Muscle layer of colon (tissue), 2 donors: ENCODE measurements around the gene LRRC37A3.
"Not testable (repeated sequence)": the region's sequence is repeated elsewhere in the genome, so short reads cannot be mapped to it uniquely, and the experiment has no call there.

Source experiments
- H3K27ac ChIP-seq: one replicate; pipeline ENCODE4 v1.7.0; 2013; ENCODE audit warnings: low read depth, mild to moderate bottlenecking, low read length, moderate library complexity
- H3K27me3 ChIP-seq, 2 donors: one replicate each; pipeline ENCODE4 v1.7.0; 2013; ENCODE audit warnings: low read length in 2 of 2, mild to moderate bottlenecking in 2 of 2; ENCODE audit not compliant: insufficient read depth in 2 of 2, control insufficient read depth in 1 of 2
- H3K36me3 ChIP-seq: one replicate; pipeline ENCODE4 v1.7.0; 2013; ENCODE audit warnings: mild to moderate bottlenecking, low read length; ENCODE audit not compliant: insufficient read depth
- H3K4me1 ChIP-seq: one replicate; pipeline ENCODE4 v1.7.0; 2013; ENCODE audit warnings: mild to moderate bottlenecking, low read length; ENCODE audit not compliant: insufficient read depth
- H3K4me3 ChIP-seq, 2 donors: one replicate each; pipeline ENCODE4 v1.7.0; 2013; ENCODE audit warnings: low read length in 2 of 2, low read depth in 1 of 2, mild to moderate bottlenecking in 1 of 2, moderate library complexity in 1 of 2
- H3K9ac ChIP-seq: one replicate; pipeline ENCODE4 v1.7.0; 2013; ENCODE audit warnings: low read length
- H3K9me3 ChIP-seq: one replicate; pipeline ENCODE4 v1.7.0; 2013; ENCODE audit warnings: mild to moderate bottlenecking, low read length
- donor health status: abdominal sarcoma.
- donor health status: Adenocarcinoma of cecum.

LRRC37A3 gene

GRCh38 chr17:64940055-64940454, 20.8 kb upstream of the LRRC37A3 start:
- H3K27me3 ChIP-seq: no peaks in the 10 kb centered on the region
- H3K4me3 ChIP-seq: no peak overlapping the region
- no peaks in the 10 kb centered on the region for H3K36me3 ChIP-seq
- H3K4me1 ChIP-seq: no peaks in the 10 kb centered on the region
- H3K27ac ChIP-seq: no peak overlapping the region
- H3K9ac ChIP-seq: no peak overlapping the region
- no peaks in the 10 kb centered on the region for H3K9me3 ChIP-seq

DNA sequence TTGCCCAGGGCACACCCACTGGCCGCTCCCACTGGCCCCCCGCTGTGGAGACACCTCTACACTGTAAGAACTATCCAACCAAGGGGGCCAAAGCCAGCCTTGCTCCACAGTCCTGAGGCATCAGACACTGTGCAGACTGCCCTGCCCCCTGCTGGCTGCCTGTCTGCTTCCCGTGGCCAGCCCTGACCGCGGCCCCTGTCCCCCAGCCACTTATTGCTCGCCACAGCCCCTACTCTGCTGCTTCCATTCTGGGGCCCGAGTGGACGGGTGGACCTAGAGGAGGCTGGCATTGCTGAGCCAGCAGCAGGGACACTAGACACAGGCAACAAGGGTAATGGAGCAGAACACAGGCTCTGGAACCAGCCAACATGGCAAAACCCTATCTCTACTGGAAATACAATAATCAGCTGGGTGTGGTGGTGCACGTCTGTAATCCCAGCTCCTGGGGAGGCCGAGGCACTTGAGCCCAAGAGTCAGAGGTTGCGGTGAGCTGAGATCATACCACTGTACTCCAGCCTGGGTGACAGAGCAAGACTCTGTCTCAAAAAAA, 19.7 kb upstream of the LRRC37A3 start:
- H3K27ac ChIP-seq: no peak overlapping the region

DNA sequence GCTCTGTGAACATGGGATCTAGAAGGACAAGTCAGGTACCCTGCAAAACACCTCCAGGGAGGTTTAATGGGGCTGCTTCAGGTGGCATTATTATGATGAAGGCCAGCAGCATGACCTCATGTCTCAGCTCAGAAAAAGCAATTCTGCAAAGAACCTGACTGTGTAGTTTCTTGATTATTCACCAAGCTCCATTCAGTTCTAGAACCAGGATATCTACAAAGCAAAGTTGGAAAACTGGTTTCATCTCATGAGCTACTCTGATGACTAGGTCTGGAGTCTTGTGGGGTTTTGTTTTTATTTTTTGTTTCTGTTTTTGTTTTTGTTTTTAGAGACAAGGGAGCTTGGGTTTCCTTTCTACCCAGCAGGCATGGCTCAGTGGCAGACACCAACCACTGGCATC, 19.0 kb upstream of the LRRC37A3 start:
- H3K36me3 ChIP-seq: no peaks in the 10 kb centered on the region
- H3K9me3 ChIP-seq: no peaks in the 10 kb centered on the region
- no peak overlapping the region for H3K27ac ChIP-seq
- no peak overlapping the region for H3K4me3 ChIP-seq
- H3K4me1 ChIP-seq: no peaks in the 10 kb centered on the region
- no peak overlapping the region for H3K9ac ChIP-seq
- H3K27me3 ChIP-seq: no peaks in the 10 kb centered on the region

More for the DNA sequence above, 19.7 kb upstream of the LRRC37A3 start:
- H3K9ac ChIP-seq: no peak overlapping the region
- no peaks in the 10 kb centered on the region for H3K27me3 ChIP-seq
- H3K9me3 ChIP-seq: no peaks in the 10 kb centered on the region
- no peaks in the 10 kb centered on the region for H3K36me3 ChIP-seq
- H3K4me1 ChIP-seq: no peaks in the 10 kb centered on the region
- H3K4me3 ChIP-seq: no peak overlapping the region

DNA sequence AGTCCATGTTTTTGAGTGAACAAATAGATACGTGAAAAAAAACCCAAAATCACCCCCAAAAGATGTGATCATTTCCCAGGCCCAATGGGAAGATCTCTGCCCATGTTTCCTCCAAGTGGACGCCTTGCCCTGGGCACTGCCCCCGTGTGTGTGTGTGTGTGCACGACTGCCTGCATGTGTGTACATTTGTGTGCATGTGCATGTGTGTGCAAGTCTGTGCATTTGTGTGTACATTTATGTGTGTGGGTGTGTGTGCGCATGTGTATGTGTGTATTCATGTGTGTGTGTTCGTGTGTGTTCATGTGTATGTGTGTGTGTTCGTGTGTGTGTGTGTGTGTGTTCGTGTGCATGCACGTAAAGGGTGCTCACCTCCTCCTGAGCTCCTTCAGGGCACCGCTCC, 16.8 kb upstream of the LRRC37A3 start:
- H3K36me3 ChIP-seq: no peaks in the 10 kb centered on the region
- no peak overlapping the region for H3K4me3 ChIP-seq
- no peak overlapping the region for H3K9ac ChIP-seq
- no peaks in the 10 kb centered on the region for H3K9me3 ChIP-seq
- no peak overlapping the region for H3K27ac ChIP-seq
- H3K27me3 ChIP-seq: no peaks in the 10 kb centered on the region
- H3K4me1 ChIP-seq: no peaks in the 10 kb centered on the region

- not testable (repeated sequence) for H3K4me1 ChIP-seq, H3K9ac ChIP-seq, H3K4me3 ChIP-seq, H3K9me3 ChIP-seq, H3K27me3 ChIP-seq, H3K27ac ChIP-seq, H3K36me3 ChIP-seq
These were observed 15.1 kb upstream of the LRRC37A3 start for GRCh38 chr17:64934284-64934778.

- not testable (repeated sequence) for H3K9me3 ChIP-seq, H3K4me3 ChIP-seq, H3K9ac ChIP-seq, H3K27me3 ChIP-seq, H3K36me3 ChIP-seq, H3K4me1 ChIP-seq, H3K27ac ChIP-seq
These were observed 13.6 kb upstream of the LRRC37A3 start for GRCh38 chr17:64932850-64933249.

DNA sequence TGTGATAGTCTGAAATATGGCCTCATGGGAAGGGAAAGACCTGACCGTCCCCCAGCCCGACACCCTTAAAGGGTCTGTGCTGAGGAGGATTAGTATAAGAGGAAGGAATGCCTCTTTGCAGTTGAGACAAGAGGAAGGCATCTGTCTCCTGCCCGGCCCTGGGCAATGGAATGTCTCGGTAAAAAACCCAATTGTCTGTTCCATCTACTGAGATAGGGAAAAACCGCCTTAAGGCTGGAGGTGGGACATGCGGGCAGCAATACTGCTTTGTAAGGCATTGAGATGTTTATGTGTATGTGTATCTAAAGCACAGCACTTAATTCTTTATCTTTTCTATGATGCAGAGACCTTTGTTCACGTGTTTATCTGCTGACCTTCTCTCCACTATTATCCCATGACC, 11.1 kb upstream of the LRRC37A3 start:
- not testable (repeated sequence) for H3K9me3 ChIP-seq, H3K27ac ChIP-seq, H3K27me3 ChIP-seq, H3K36me3 ChIP-seq, H3K9ac ChIP-seq, H3K4me3 ChIP-seq, H3K4me1 ChIP-seq

GRCh38 chr17:64929419-64930209, 10.3 kb upstream of the LRRC37A3 start:
- H3K4me1 ChIP-seq, H3K9ac ChIP-seq, H3K36me3 ChIP-seq, H3K27me3 ChIP-seq, H3K9me3 ChIP-seq, H3K4me3 ChIP-seq, H3K27ac ChIP-seq: not testable (repeated sequence)

- H3K4me3 ChIP-seq, H3K36me3 ChIP-seq, H3K27me3 ChIP-seq, H3K4me1 ChIP-seq, H3K9ac ChIP-seq, H3K9me3 ChIP-seq, H3K27ac ChIP-seq: not testable (repeated sequence)
These were observed 9.4 kb upstream of the LRRC37A3 start for GRCh38 chr17:64928701-64929100.

DNA sequence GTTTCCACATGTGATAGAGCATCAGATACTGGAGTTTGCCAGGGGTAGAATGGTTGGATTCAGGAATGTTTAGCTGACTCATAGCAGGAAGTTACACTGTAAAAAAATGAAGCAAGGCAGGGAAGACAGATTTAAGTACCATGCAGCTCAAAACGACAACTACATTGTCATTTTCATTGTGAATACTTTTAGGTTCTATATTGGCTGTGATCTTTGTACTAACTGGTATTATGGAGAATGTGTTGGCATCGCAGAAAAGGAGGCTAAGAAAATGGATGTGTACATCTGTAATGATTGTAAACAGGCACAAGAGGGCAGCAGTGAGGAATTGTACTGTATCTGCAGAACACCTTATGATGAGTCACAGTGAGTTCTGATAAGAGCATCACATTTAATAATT, 8.2 kb upstream of the LRRC37A3 start:
- H3K27ac ChIP-seq, H3K4me1 ChIP-seq, H3K27me3 ChIP-seq, H3K36me3 ChIP-seq, H3K9me3 ChIP-seq, H3K9ac ChIP-seq, H3K4me3 ChIP-seq: not testable (repeated sequence)

DNA sequence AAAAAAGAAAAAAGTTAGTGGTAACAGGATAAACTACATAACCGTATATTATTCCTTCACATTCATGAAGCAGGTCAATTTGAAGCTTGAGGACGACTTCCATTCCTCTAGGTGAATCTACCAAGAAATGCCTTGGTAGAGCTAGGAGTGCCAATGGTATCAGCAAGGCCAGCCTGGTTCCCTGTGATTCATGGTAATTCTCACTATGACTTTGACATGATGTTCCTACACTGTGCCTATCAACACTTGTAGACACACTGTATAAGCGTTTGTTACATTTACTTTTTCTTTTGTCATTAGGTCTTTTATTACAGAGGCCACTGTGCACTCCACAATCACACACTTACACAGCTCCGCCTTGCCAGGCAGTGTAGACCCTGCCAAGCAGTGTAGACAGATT, 7.2 kb upstream of the LRRC37A3 start:
- not testable (repeated sequence) for H3K9ac ChIP-seq, H3K36me3 ChIP-seq, H3K4me3 ChIP-seq, H3K27ac ChIP-seq, H3K4me1 ChIP-seq, H3K9me3 ChIP-seq, H3K27me3 ChIP-seq

- H3K4me1 ChIP-seq, H3K9me3 ChIP-seq, H3K27me3 ChIP-seq, H3K9ac ChIP-seq, H3K36me3 ChIP-seq, H3K27ac ChIP-seq, H3K4me3 ChIP-seq: not testable (repeated sequence)
These were observed 6.0 kb upstream of the LRRC37A3 start for GRCh38 chr17:64925244-64925643.
